ENCODE results near the gene EPHA7. TPM values are rescaled to one million over a fixed set of nuclear protein-coding genes. Genes with fewer than 3 reads are reported as not detected.

Gene EPHA7
- total RNA-seq, 3 donors from 2014 or later: 0.84 to 126 (median 2.4) TPM

DNA sequence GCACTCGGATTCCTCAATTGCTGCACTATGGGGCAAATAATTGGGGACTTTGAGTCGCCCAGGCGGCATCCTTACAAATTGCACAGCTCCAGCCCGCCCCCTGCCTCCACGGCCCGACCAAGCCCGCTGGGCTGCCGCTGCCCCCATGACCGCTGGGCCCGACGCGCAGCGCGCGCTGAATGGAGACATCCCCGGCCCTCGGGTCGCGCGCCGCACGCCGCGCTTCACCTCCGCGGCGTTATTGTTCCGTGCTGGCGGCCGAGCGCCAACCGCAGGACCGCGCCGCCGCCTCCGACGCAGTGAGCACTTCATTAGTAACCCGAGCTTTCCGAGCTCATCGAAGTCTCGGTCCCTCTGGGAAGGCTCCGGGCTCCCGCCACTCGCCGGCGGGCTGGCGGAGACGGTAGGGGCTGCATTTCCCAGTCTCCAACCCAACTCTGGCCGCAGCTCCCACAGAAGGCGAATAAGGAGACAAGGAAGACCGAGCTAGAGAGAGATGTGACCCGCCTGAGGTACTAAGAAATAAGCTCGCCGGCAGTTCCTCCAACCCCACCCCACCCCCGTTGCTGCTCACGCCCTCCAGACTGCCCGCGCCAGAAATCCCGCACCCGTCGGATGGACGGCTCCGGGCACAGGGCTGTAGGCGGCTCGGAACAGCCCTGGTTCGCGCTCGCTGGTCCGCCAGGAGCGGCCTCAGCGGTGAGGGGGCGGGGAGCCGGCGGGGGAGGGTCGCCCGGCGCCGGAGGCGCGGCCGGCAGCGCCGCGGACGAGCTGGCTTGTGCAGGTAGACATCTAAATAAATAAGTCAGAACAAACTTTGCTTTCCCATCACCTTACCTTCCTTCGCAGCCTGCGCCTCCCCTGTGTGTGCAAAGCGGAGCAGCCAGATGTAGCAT lies 703 bp downstream of the EPHA7 start:
- DNase-seq: peak; percentile 16 to 40 (median 33)
- H3K4me3 ChIP-seq: peak overlapping the region; percentile 7
- intact Hi-C loops (cut with DNase I, micrococcal nuclease): no loop called here
- peak; percentile 43 for ATAC-seq
- H3K36me3 ChIP-seq (ENCODE audit: low read depth): no peaks in the 10 kb centered on the region
- H3K4me1 ChIP-seq (ENCODE audit: low read depth): peaks cover 12% of the 10 kb centered on the region
- no peaks in the 10 kb centered on the region for H3K9me3 ChIP-seq
- TF ChIP-seq, protein P1, sequence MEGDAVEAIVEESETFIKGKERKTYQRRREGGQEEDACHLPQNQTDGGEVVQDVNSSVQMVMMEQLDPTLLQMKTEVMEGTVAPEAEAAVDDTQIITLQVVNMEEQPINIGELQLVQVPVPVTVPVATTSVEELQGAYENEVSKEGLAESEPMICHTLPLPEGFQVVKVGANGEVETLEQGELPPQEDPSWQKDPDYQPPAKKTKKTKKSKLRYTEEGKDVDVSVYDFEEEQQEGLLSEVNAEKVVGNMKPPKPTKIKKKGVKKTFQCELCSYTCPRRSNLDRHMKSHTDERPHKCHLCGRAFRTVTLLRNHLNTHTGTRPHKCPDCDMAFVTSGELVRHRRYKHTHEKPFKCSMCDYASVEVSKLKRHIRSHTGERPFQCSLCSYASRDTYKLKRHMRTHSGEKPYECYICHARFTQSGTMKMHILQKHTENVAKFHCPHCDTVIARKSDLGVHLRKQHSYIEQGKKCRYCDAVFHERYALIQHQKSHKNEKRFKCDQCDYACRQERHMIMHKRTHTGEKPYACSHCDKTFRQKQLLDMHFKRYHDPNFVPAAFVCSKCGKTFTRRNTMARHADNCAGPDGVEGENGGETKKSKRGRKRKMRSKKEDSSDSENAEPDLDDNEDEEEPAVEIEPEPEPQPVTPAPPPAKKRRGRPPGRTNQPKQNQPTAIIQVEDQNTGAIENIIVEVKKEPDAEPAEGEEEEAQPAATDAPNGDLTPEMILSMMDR (IDR thresholded peaks at IDR 0.05): no peak

DNA sequence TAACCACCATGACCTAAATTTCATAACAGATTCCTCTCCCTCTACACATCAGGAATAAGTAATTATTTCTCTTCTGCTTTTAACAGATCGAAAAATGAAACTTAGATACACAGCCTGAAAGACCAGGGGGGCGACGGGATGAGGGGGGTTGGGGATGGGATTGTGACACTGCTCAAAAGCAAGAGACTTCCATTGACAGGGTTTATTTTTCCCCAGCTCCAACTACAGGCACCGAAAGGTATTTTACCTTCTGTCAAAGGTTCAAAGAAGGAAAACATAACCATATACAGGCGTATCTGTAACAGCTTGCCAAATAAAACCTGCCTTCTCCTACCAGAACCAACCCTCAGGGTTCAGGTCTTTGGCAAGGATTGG lies 1.3 kb downstream of the EPHA7 start:
- DNase-seq (no peak), ATAC-seq (no peak)
- TF ChIP-seq, protein P1 (IDR thresholded peaks at IDR 0.05): no peak
- Histone ChIP-seq H3K9me3 (no peaks in the 10 kb centered on the region), H3K36me3 (ENCODE audit: low read depth) (no peaks in the 10 kb centered on the region), H3K4me3 (no peak overlapping the region), H3K4me1 (ENCODE audit: low read depth) (peaks cover 12% of the 10 kb centered on the region)
- intact Hi-C loops (cut with DNase I, micrococcal nuclease): no loop called here

DNA sequence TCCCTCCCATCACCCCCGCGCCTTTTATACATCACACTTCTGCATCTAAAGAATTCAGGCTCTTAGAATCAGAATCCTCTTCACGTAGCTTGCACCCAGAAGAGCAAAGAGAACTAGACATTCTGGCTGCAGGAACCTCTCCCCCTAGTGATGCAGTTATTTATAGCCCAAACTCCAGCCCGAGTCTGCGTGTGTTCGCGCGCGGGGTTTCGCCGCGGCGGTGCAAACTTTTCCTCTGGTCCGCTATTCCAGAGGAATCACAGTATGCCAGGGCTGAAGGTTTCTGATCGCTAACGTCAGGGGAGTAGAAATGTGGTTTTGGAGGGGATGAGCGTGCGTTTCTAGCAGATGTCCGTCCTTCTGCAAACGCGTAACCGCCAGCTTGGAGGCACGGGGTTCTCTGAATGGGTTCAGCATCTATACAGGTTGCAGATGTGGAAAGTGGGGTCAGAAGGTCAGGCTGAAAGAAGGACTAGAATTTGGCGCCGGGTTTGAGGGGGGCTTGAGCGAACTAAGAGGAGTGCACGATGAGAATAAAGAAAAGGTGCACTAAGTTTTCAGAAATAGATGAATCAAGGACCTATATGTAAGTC lies 1.8 kb downstream of the EPHA7 start:
- no peaks in the 10 kb centered on the region for H3K36me3 ChIP-seq (ENCODE audit: low read depth)
- intact Hi-C loops (cut with DNase I, micrococcal nuclease): no loop called here
- TF ChIP-seq, protein P1 (IDR thresholded peaks at IDR 0.05): no peak
- peak in 2 of 3 donors; percentile 8 to 14 for DNase-seq
- H3K4me1 ChIP-seq (ENCODE audit: low read depth): peaks cover 12% of the 10 kb centered on the region
- no peak overlapping the region for H3K4me3 ChIP-seq
- no peaks in the 10 kb centered on the region for H3K9me3 ChIP-seq
- no peak for ATAC-seq

DNA sequence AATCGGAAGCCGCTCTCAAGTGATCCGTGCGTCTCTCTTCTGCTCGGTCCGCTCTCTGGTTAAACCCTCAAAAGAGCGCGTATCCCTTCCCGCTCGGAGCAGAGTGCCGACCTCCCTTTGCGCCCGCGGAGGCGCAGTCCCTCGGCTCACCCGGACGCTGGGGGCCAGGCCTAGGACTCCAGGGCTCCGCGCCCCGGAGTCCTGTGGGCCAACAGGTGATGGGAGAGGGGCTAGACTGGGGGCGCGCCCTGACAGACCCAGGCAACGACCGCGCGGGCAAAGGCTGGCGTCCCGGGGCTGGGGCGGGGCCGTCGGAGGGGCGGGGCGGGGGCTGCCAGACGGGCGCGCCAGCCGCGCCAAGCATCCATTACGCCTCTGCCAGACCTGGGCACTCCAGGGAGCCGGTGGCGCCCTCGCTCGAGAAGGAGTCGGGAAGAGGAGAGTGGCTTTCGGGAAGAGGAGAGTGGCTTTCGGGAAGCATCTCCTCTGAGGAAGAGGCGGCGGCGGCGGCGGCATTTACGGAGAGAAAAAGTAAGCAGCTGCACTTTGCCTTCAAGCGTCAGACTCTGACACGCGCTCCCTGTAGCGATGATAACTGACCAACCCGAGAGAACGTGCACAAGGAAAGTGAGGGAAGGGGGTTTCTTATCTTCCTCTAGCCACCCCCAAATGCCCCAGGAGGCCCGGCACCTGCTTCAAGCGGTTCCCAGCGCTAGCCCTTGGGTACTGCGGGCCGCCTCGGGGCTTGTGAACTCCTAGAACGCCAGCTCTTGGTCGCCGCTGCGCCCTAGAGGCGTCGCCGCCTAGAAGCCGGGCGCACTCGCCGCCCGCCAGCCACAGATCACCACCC lies 2.6 kb downstream of the EPHA7 start:
- TF ChIP-seq, protein P1 (IDR thresholded peaks at IDR 0.05): no peak
- no peaks in the 10 kb centered on the region for H3K36me3 ChIP-seq (ENCODE audit: low read depth)
- DNase-seq (peak in 2 of 3 donors; percentile 25 to 43), ATAC-seq (peak; percentile 14)
- no peaks in the 10 kb centered on the region for H3K9me3 ChIP-seq
- no peak overlapping the region for H3K4me3 ChIP-seq
- intact Hi-C loops (cut with DNase I, micrococcal nuclease): no loop called here
- H3K4me1 ChIP-seq (ENCODE audit: low read depth): peaks cover 12% of the 10 kb centered on the region

DNA sequence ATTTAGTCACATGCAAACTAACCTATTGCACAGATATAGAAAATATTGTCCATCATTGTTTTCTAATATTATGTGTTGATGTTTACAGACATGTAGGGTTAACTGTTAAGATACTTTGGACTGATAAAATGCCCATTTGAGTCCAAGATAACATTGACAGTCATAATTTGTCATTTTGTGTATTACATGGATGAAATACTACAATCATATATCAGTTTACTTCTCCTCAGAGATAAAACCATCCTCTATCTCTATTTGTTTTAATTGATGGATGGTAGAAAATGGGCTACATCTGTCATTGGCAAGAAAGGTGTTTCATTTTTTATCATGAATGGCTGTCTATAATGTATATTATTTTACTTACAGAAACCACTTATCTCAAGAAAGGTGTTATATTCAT lies 6.2 kb downstream of the EPHA7 start:
- ATAC-seq (no peak), DNase-seq (no peak)
- TF ChIP-seq, protein P1 (IDR thresholded peaks at IDR 0.05): no peak
- H3K9me3 ChIP-seq: no peaks in the 10 kb centered on the region
- H3K36me3 ChIP-seq (ENCODE audit: low read depth): no peaks in the 10 kb centered on the region
- H3K4me1 ChIP-seq (ENCODE audit: low read depth): peaks cover 4% of the 10 kb centered on the region
- intact Hi-C loops (cut with DNase I, micrococcal nuclease): no loop called here
- no peak overlapping the region for H3K4me3 ChIP-seq
